Dendritic cell treated with granulocyte-macrophage colony-stimulating factor and Interleukin-4, amounts not matched to agents 40 ng/mL and 50 ng/mL, for 4 days (primary cell): ENCODE results near the gene MAP4K3.
"Not testable (repeated sequence)": the region's sequence is repeated elsewhere in the genome, so short reads cannot be mapped to it uniquely, and the experiment has no call there.

ENCODE experiments used
- H3K27ac Mint-ChIP-seq: one replicate; pipeline ENCODE4 v1.8.0; 2022; ENCODE audit warnings: mild to moderate bottlenecking, mixed read lengths
- H3K27me3 Mint-ChIP-seq: one replicate; pipeline ENCODE4 v1.8.0; 2022; ENCODE audit warnings: mild to moderate bottlenecking, mixed read lengths
- H3K36me3 Mint-ChIP-seq: one replicate; pipeline ENCODE4 v1.8.0; 2022; ENCODE audit warnings: low read depth, mixed read lengths
- H3K4me1 Mint-ChIP-seq: one replicate; pipeline ENCODE4 v1.8.0; 2022; ENCODE audit warnings: low read depth, mixed read lengths
- H3K4me3 Mint-ChIP-seq: one replicate; pipeline ENCODE4 v1.8.0; 2022; ENCODE audit warnings: mild to moderate bottlenecking, moderate library complexity, mixed read lengths
- H3K9me3 Mint-ChIP-seq: one replicate; pipeline ENCODE4 v1.8.0; 2022; ENCODE audit warnings: mixed read lengths
- intact Hi-C: fragments of 100-400 bp; cut with micrococcal nuclease; formaldehyde crosslinking; loops from one replicate; pipeline ENCODE4 v1.15.0; 2022

Gene MAP4K3

DNA sequence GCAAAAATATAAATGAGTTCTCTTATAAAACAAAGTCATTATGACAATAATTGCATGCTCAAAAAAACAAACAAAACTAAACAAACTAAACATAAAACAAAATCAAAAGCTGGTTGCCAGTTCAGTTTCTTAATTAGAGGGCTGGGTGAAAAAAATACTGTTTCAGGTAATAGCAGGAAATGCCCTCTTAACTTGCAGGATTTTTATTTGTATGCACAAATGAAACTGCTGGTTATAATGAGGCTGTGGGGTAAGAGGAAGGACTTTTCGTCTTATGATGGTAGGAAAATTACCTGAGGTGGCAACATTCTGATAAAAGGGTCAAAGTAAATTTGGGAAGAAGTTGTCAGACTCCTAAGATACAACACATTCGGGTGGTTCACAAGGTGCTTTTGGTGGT lies 171.8 kb downstream of the MAP4K3 start:
- H3K27ac Mint-ChIP-seq = no peak overlapping the region
- no peaks in the 10 kb centered on the region for H3K9me3 Mint-ChIP-seq
- no peaks in the 10 kb centered on the region for H3K27me3 Mint-ChIP-seq
- peaks cover 7% of the 10 kb centered on the region for H3K4me1 Mint-ChIP-seq
- intact Hi-C loops = no loop called here
- no peak overlapping the region for H3K4me3 Mint-ChIP-seq
- peaks cover 24% of the 10 kb centered on the region for H3K36me3 Mint-ChIP-seq

DNA sequence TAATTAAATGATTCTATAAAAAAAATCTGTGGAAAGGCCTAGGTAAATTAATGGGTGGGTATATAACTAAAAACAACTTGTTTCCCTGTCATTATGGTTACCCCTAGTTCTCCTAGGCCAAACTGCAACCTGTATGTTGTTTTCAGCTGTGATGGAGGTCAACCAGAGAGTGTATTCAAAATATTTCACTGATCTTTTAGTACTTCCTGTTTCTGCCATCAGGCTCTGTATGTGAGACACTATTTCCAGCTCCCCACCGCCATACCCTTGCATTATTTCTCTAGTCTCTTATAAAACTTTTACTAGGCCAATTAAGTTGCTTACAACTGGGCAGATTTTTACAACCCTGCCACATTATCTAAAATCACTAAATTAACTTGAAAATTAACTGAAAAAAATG lies 172.4 kb downstream of the MAP4K3 start:
- H3K4me3 Mint-ChIP-seq = no peak overlapping the region
- H3K4me1 Mint-ChIP-seq = peaks cover 7% of the 10 kb centered on the region
- intact Hi-C loops = no loop called here
- peaks cover 29% of the 10 kb centered on the region for H3K36me3 Mint-ChIP-seq
- no peak overlapping the region for H3K27ac Mint-ChIP-seq
- no peaks in the 10 kb centered on the region for H3K27me3 Mint-ChIP-seq
- H3K9me3 Mint-ChIP-seq = no peaks in the 10 kb centered on the region

DNA sequence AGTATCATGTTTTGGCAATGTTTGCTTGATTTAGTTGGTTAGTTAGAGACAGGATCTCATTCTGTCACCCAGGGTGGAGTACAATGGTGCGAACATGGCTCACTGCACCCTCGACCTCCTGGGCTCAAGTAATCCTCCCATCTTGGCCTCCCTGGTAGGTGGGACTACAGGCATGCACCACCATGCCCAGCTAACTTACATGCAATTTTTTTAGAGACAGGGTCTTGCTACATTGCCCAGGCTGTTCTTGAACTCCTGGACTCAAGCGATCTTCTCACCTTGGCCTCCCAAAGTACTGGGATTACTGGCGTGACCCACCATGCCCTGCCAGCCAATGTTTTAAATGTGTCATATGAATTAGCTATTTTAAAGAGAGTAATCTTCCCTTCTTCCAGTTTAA lies 177.0 kb downstream of the MAP4K3 start:
- Mint-ChIP-seq H3K4me3 (no peak overlapping the region), H3K4me1 (no peaks in the 10 kb centered on the region), H3K27me3 (no peaks in the 10 kb centered on the region), H3K9me3 (no peaks in the 10 kb centered on the region), H3K27ac (no peak overlapping the region), H3K36me3 (peaks cover 46% of the 10 kb centered on the region)
- intact Hi-C loops = no loop called here

DNA sequence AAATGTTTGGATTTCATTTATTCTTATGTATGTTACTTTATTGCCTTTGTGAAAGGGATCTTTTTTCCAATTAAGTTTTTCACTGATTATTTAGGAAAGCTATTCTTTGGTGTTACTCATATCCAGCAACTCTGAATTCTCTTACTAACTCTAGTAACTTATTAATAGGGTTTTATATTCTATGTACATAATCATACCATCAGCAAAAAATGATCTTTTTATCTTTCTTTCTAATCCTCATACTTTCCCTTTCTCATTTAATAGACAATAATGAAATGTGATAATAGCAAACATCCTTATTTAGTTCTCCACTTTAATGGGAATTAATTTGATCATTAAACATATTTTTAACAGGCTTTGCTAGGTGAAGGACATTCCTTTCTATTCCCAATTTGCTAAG lies 181.0 kb downstream of the MAP4K3 start:
- Mint-ChIP-seq H3K4me3 (no peak overlapping the region), H3K27me3 (no peaks in the 10 kb centered on the region), H3K36me3 (peaks cover 56% of the 10 kb centered on the region), H3K4me1 (no peaks in the 10 kb centered on the region), H3K27ac (no peak overlapping the region), H3K9me3 (peaks cover 7% of the 10 kb centered on the region)
- intact Hi-C loops = no loop called here

DNA sequence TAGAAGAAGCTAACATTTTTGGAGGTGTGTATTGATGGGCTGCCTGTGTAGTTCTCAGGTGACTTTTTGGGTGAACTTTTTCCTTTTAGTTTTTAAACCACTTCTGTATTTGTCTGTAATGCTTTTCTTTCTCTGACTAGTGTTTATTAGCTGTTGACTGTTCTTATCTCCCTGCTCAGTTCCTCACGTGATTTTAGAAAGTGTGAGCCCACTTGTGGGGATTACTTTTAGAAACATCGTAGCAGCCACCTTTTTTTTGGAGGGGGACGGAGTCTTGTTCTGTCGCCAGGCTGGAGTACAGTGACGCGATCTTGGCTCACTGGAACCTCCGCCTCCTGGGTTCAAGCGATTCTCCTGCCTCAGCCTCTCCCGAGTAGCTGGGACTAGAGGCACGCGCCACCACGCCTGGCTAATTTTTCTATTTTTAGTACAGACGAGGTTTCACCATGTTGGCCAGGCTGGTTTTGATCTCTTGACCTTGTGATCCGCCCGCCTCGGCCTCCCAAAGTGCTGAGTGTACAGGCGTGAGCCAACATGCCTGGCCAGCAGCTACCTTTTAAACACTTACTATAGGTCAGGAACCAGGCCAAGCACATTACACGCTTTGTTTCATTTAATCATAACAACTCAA lies 184.1 kb downstream of the MAP4K3 start:
- H3K27ac Mint-ChIP-seq = no peak overlapping the region
- peaks cover 53% of the 10 kb centered on the region for H3K36me3 Mint-ChIP-seq
- no peaks in the 10 kb centered on the region for H3K27me3 Mint-ChIP-seq
- peaks cover 8% of the 10 kb centered on the region for H3K9me3 Mint-ChIP-seq
- intact Hi-C loops = no loop called here
- no peaks in the 10 kb centered on the region for H3K4me1 Mint-ChIP-seq
- no peak overlapping the region for H3K4me3 Mint-ChIP-seq

DNA sequence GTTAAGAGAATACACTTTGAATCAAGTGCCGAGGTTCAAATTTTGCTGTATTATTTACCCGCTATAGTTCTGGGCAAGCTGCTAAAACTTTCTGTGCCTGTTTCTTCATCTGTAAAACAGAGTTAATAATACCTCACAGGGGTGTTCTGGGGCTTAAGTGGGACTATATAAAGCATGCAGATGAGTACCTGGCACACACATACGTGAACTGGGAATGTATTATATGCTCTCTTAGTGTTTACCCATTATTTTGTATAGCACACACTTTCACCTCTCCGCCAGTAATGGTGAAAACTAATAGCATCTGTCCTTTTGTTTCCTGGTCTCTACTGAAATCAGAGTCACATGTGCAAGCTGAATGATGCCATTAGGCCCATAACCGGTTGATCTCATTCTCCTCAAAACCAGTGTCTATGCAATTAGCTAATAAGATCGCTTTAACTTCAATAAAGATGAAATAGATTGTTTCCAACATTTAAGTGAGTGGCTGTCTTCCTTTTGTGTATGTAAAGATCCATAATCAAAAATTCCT lies 189.5 kb downstream of the MAP4K3 start:
- Mint-ChIP-seq H3K4me1 (peaks cover 19% of the 10 kb centered on the region), H3K4me3 (no peak overlapping the region), H3K36me3 (peaks cover 21% of the 10 kb centered on the region), H3K27ac (no peak overlapping the region), H3K27me3 (peaks cover 15% of the 10 kb centered on the region), H3K9me3 (peaks cover 15% of the 10 kb centered on the region)
- intact Hi-C loops = no loop called here

DNA sequence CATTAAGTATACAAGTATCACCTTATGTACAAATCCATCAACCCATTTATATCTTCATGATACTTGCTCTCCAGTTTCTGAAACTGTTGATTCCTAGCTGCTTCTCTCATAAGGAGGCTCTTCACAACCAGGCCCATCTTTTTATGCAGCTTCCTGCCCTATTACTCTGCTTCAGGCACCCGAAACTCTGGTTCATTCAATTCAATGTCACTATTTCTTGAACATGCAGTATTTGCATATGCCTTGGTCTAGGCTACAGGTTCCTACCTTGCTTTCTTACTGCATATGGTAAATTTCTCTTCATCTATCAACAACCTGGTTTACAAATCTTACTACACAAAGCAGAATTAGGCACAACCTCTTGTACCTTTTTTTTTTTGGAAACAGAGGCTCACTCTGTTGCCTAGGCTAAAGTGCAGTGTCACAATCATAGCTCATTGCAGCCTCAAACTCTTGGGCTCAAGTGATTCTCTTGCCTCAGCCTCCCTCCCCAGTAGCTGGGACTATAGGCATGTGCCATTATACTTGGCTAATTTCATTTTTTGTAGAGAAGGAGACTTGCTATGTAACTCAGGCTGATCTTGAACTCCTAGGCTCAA lies 190.6 kb downstream of the MAP4K3 start:
- Mint-ChIP-seq H3K4me3 (no peak overlapping the region), H3K4me1 (peaks cover 19% of the 10 kb centered on the region), H3K36me3 (peaks cover 16% of the 10 kb centered on the region), H3K27me3 (peaks cover 17% of the 10 kb centered on the region), H3K27ac (no peak overlapping the region), H3K9me3 (peaks cover 12% of the 10 kb centered on the region)
- intact Hi-C loops = no loop called here

DNA sequence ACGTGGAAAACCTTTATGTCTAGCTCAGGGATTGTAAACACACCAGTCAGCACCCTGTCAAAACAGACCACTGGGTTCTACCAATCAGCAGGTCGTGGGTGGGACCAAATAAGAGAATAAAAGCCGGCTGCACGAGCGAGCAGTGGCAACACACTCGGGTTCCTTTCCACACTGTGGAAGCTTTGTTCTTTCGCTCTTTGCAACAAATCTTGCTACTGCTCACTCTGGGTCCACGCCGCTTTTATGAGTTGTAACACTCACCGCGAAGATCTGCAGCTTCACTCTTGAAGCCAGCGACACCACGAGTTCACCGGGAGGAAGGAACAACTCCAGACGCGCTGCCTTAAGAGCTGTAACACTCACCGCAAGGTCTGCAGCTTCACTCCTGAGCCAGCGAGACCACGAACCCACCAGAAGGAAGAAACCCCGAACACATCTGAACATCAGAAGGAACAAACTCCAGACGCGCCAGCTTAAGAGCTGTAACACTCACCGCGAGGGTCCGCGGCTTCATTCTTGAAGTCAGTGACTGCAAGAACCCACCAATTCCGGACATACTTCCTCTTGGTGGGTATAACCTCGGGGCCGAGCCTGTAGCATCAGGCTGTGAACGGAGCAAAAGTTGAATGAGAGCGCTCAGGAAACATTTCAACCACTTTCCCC lies 192.0 kb downstream of the MAP4K3 start:
- Mint-ChIP-seq H3K27me3 (peaks cover 17% of the 10 kb centered on the region), H3K4me1 (peaks cover 19% of the 10 kb centered on the region), H3K27ac (peak overlapping the region; percentile 45), H3K4me3 (peak overlapping the region; percentile 69)
- H3K9me3 Mint-ChIP-seq, H3K36me3 Mint-ChIP-seq, intact Hi-C loops: not testable (repeated sequence)

DNA sequence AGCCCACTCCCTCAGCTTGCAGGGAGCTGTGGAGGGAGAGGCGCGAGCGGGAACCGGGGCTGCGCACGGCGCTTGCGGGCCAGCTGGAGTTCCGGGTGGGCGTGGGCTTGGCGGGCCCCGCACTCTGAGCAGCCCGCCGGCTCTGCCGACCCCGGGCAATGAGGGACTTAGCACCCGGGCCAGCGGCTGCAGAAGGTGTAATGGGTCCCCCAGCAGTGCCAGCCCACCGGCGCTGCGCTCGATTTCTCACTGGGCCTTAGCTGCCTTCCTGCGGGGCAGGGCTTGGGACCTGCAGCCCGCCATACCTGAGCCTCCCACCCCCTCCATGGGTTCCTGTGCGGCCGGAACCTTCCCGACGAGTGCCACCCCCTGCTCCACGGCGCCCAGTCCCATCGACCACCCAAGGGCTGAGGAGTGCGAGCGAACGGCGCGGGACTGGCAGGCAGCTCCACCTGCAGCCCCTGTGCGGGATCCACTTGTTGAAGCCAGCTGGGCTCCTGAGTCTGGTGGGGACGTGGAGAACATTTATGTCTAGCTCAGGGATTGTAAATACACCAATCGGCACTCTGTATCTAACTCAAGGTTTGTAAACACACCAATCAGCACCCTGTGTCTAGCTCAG lies 192.7 kb downstream of the MAP4K3 start:
- H3K9me3 Mint-ChIP-seq, H3K36me3 Mint-ChIP-seq, intact Hi-C loops, H3K27ac Mint-ChIP-seq: not testable (repeated sequence)
- Mint-ChIP-seq H3K4me1 (peaks cover 19% of the 10 kb centered on the region), H3K4me3 (peak overlapping the region; percentile 69), H3K27me3 (peaks cover 17% of the 10 kb centered on the region)

DNA sequence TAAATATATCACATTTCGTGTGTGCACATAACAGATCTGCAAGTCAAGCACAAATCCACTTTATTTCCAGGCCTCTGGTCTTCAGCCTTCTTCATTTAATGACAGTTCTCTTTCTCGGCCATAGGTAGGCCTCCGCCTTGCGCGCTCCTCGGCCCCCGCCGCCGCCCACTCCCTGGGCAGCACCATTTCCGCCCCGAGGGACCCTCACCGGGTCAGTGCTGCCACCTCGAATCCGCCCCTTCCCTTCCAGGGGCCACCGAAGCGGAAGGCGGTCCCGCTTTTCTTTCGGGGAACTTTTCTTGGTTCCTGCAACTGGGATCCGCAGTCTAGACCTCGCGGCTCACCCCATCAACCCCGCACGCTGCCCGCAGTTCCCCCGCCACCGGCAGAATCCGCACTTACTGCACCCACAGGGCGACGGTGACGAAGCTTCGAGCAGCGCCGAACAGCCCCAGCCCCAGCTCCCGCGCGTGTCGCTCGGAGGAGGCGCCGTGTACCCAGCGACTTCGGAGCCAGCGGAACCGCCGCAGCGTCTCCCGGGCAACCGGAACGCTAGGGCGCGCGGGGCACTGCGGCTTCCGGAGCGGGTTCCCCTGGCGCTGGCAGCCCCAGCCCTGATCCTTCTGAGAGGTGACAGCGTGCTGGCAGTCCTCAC lies 193.5 kb downstream of the MAP4K3 start, which contains the start of gene CDKL4:
CDKL4 (minus strand) TSS at position 502 of the 655 bp plus-strand sequence.
- H3K36me3 Mint-ChIP-seq = peaks cover 2% of the 10 kb centered on the region

DNA sequence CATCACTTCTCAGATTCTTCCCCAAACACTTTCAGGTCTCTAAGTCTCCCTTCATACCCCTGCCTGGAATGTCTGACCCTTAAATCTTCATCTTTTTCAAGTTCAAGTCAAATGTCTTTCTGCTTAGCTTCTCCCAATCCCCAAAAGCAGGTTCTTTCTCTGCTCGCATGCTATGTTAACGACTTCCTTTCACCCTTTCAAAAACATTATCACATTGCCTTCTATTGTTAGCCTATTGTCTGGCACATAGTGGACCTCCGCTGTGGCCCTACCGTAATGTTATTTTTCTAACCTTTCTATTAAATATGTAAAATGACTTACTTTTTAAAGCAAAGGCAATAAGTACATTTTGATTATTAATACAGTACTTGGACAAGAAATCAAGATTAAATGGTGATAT lies 195.5 kb downstream of the MAP4K3 start:
- no peak overlapping the region for H3K4me3 Mint-ChIP-seq
- peaks cover 19% of the 10 kb centered on the region for H3K4me1 Mint-ChIP-seq
- intact Hi-C loops = no loop called here
- H3K27me3 Mint-ChIP-seq = peaks cover 17% of the 10 kb centered on the region
- H3K9me3 Mint-ChIP-seq = peaks cover 7% of the 10 kb centered on the region
- H3K27ac Mint-ChIP-seq = no peak overlapping the region
- H3K36me3 Mint-ChIP-seq = no peaks in the 10 kb centered on the region

More for the DNA sequence above, 193.5 kb downstream of the MAP4K3 start, which contains the start of gene CDKL4:
- peaks cover 19% of the 10 kb centered on the region for H3K4me1 Mint-ChIP-seq
- intact Hi-C loops = no loop called here
- H3K27ac Mint-ChIP-seq = peak within 1 kb of the TSS; percentile 40
- H3K4me3 Mint-ChIP-seq = peak within 1 kb of the TSS; percentile 81
- peaks cover 17% of the 10 kb centered on the region for H3K27me3 Mint-ChIP-seq
- peaks cover 7% of the 10 kb centered on the region for H3K9me3 Mint-ChIP-seq

DNA sequence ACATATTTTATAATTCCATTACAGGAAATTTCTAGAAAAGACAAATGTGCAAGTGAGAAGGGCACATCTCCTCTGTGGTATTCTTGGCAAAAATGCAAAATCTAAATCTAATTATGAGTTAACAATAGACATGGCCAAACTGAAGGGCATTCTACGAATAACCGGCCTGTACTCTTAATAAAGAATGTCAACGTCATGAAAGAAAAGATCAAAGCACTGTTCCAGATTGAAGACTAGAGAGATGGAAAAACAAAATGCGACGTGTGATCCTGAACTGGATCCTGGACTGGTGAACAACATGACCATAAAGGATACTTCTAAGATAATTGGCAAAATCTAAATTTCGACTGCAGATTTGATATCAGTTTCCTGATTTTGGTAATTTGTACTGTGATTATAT lies 196.3 kb downstream of the MAP4K3 start:
- Mint-ChIP-seq H3K36me3 (no peaks in the 10 kb centered on the region), H3K27me3 (peaks cover 17% of the 10 kb centered on the region), H3K27ac (no peak overlapping the region), H3K9me3 (peaks cover 7% of the 10 kb centered on the region), H3K4me3 (no peak overlapping the region), H3K4me1 (peaks cover 15% of the 10 kb centered on the region)
- intact Hi-C loops = no loop called here

DNA sequence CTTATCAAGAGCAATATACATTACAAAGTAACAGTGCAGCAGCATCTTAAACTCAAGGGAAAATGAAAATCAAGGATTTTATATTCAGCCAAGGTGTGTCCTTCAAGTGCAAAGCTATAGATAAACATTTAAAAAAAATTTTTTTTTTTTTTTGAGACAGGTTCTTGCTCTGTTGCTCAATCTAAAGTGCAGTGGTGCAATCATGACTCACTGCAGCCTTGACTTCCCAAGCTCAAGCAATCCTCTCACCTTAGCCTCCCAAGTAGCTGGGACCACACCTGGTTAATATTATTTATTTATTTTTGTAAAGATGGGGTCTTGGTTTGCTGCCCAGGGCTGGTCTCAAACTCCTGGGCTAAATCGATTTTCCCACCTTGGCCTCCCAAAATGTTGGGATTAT lies 202.3 kb downstream of the MAP4K3 start:
- H3K4me3 Mint-ChIP-seq = no peak overlapping the region
- no peak overlapping the region for H3K27ac Mint-ChIP-seq
- H3K27me3 Mint-ChIP-seq = no peaks in the 10 kb centered on the region
- intact Hi-C loops = no loop called here
- H3K36me3 Mint-ChIP-seq = no peaks in the 10 kb centered on the region
- no peaks in the 10 kb centered on the region for H3K9me3 Mint-ChIP-seq
- peaks cover 5% of the 10 kb centered on the region for H3K4me1 Mint-ChIP-seq
